Sigmoid colon (tissue), 7 donors: ENCODE measurements around the gene LRCH1. TPM values are rescaled to one million over a fixed set of nuclear protein-coding genes. Genes with fewer than 3 reads are reported as not detected.

ENCODE experiments used
- DNase-seq: peaks from one replicate; pipeline ENCODE4 v3.0.0-alpha.2; 2019
- H3K27ac ChIP-seq, 4 donors: fragments of 200-600 bp; sonication (generic); one replicate each; pipeline ENCODE4 v1.5.1; 2016 to 2019; ENCODE audit warnings: mild to moderate bottlenecking in 1 of 4
- H3K27me3 ChIP-seq, 3 donors: fragments of 200-600 bp; sonication (generic); one replicate each; pipeline ENCODE4 v1.5.1; 2019; ENCODE audit warnings: mild to moderate bottlenecking in 1 of 3
- H3K36me3 ChIP-seq, 4 donors: fragments of 200-600 bp; sonication (generic); one replicate each; pipeline ENCODE4 v1.5.1; 2016 to 2019
- H3K4me1 ChIP-seq, 4 donors: fragments of 200-600 bp; sonication (generic); one replicate each; pipeline ENCODE4 v1.5.1; 2017 to 2019
- H3K4me3 ChIP-seq, 4 donors: fragments of 200-600 bp; sonication (generic); one replicate each; pipeline ENCODE4 v1.5.1; 2017 to 2019; ENCODE audit warnings: mild to moderate bottlenecking in 2 of 4, moderate library complexity in 1 of 4
- H3K9me3 ChIP-seq, 4 donors: fragments of 200-600 bp in 3 of 4; sonication (generic) in 3 of 4; one replicate each; pipeline versions ENCODE4 v1.5.1 to v1.6.1; 2013 to 2019
- CTCF ChIP-seq, 4 experiments: fragments of 450-650 bp in 3 of 4; fragments of 200-600 bp in 1 of 4; IDR thresholded peaks; one replicate each; pipeline ENCODE4 v1.5.1; 2016 to 2019; ENCODE audit warnings: antibody characterized with exemption in 4 of 4, mild to moderate bottlenecking in 3 of 4, moderate library complexity in 2 of 4
- EP300 ChIP-seq, 4 donors: sonication (generic); formaldehyde crosslinking; IDR thresholded peaks; one replicate each; pipeline ENCODE4 v1.6.1; 2017; ENCODE audit warnings: antibody characterized with exemption in 4 of 4
- POLR2A ChIP-seq, 2 donors: fragments of 450-650 bp; IDR thresholded peaks; one replicate each; pipeline ENCODE4 v1.6.1; 2016; ENCODE audit warnings: antibody characterized with exemption in 2 of 2, mild to moderate bottlenecking in 2 of 2, moderate library complexity in 2 of 2
- POLR2AphosphoS5 ChIP-seq, 4 donors: sonication (generic); formaldehyde crosslinking; IDR thresholded peaks; one replicate each; pipeline ENCODE4 v1.6.1; 2017; ENCODE audit warnings: antibody characterized with exemption in 4 of 4
- WGBS, 2 donors: extraction: QIAGEN DNeasy Blood & Tissue Kit; methylation state at CpG; one replicate each; pipeline ENCODE4 v1.1.7; 2013; 5-methylcytosine and 5-hydroxymethylcytosine counted together
- intact Hi-C: fragments of 100-400 bp; cut with DNase I; formaldehyde crosslinking; loops from one replicate; pipeline ENCODE4 v1.15.1; 2023
- polyA plus RNA-seq, 3 donors: library from polyadenylated mRNA; stranded (reverse); fragments of 200-250 nt; gene quantifications; one replicate each; pipeline ENCODE4 v1.2.3, GENCODE V29; 2013
- total RNA-seq, 4 donors: library from RNA; depleted of rRNA; stranded (reverse); fragments of >200 nt; gene quantifications; one replicate each; pipeline ENCODE4 v1.1.0, GENCODE V29; 2016
- donor health status: healthy with polysubstance abuse.
- donor health status: Bipolar disorder and iron deficiency.
- donor health status: healthy.

LRCH1 gene
- total and polyA plus RNA-seq, 7 donors: 4.2 to 54.0 (median 32.4) TPM

DNA sequence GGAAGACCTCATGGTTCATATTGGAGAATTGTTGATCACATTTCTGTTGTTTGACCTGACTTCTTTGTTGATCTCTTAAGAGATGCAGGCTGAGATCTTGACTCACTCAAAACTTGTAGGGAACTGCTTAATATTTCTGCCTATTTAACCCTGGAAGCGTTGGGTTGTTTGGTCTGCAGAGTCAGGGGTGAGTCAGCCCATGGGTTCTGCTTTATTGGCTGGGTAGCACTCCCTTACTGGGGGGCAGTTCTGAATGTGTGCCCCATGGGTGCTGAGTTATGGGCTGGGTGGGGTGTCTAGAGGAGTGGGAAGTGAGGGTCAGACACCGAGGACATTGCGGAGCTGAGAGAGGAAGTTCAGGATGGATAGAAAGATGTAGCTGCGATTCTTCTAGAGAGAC is 87.9 kb downstream of the LRCH1 start:
- no peaks in the 10 kb centered on the region for H3K36me3 ChIP-seq
- intact Hi-C loops: no loop called here
- no peak for DNase-seq
- H3K9me3 ChIP-seq: no peaks in the 10 kb centered on the region
- no peak overlapping the region for H3K4me3 ChIP-seq
- H3K27ac ChIP-seq: peak overlapping the region; percentile 32 to 60 (median 49)
- 87 to 90% methylated on average over 4 of the region's 4 CpGs for WGBS, 2 donors
- TF ChIP-seq POLR2A (IDR thresholded peaks at IDR 0.05): no peak
- TF ChIP-seq POLR2AphosphoS5 (IDR thresholded peaks at IDR 0.05): no peak
- no peak for TF ChIP-seq CTCF (IDR thresholded peaks at IDR 0.05)
- no peak for TF ChIP-seq EP300 (IDR thresholded peaks at IDR 0.05)
- H3K4me1 ChIP-seq: peaks cover 0 to 73% (median 68%) of the 10 kb centered on the region in 4 donors
- no peaks in the 10 kb centered on the region for H3K27me3 ChIP-seq

- Histone ChIP-seq H3K27ac (peak overlapping the region; percentile 32 to 60 (median 49)), H3K36me3 (no peaks in the 10 kb centered on the region), H3K9me3 (no peaks in the 10 kb centered on the region), H3K4me1 (peaks cover 0 to 80% (median 73%) of the 10 kb centered on the region in 4 donors), H3K27me3 (no peaks in the 10 kb centered on the region), H3K4me3 (peak overlapping the region in 2 of 4 donors; percentile 11)
- 74 to 78% methylated on average over 13 of the region's 13 CpGs for WGBS, 2 donors
- peak in 1 of 4 donors; percentile 2 for TF ChIP-seq POLR2AphosphoS5 (IDR thresholded peaks at IDR 0.05)
- TF ChIP-seq CTCF (IDR thresholded peaks at IDR 0.05): no peak
- no peak for TF ChIP-seq POLR2A (IDR thresholded peaks at IDR 0.05)
- TF ChIP-seq EP300 (IDR thresholded peaks at IDR 0.05): no peak
- intact Hi-C loops: no loop called here
- DNase-seq: no peak
Measured at GRCh38 chr13:46641274-46642081, 88.5 kb downstream of the LRCH1 start.

DNA sequence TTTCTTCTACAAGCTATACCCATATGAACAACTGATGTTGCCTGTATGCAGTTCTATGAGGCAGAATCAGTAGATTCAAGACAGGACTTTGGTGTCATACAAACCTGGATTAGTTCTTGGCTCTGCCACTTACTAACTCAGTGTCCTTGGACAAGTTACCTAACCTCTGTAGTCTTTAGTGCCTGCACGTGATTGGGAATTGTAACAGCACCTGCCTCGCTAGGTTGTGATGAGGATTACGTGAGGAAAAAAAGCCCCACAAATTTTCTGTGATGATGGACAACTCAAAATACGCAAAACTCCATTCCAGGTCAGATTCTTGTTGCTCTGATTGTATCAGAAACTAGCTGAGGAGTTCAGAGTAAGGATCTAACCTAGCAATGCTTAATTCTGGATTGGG is 89.3 kb downstream of the LRCH1 start:
- WGBS, 2 donors: 91 to 96% methylated on average over 4 of the region's 4 CpGs

DNA sequence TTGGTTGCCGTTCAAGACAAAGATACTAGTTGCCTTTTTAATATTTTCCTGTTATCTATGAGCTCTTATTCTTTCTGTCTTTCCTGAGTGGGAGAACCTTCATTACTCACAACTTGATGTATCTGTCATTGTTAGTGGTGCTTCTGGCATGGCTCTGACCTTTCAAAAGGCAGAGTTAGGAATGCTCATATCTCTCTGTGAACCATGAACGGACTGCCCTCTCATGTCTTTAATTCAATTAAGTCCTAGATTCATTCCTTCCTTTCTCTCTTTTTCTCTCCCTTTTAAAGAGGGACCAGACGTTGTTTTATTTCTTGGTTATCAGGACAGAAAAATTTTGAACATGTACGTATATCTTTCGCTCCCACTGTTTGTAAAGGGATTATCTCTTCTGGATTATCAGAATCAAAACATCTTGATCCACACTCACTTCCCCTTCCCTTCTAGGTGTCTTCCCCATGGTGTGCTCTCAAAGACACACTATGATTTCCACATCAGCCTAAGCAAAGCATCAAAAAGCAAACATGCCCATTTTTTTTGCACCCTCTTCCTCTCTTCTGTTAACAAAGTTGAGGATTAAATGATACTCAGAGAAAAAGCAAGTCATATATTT is 90.3 kb downstream of the LRCH1 start:
- peak overlapping the region in 2 of 4 donors; percentile 35 to 55 for H3K27ac ChIP-seq
- 82 to 88% methylated on average over 5 of the region's 5 CpGs for WGBS, 2 donors
- intact Hi-C loops: no loop called here
- H3K36me3 ChIP-seq: no peaks in the 10 kb centered on the region
- H3K27me3 ChIP-seq: no peaks in the 10 kb centered on the region
- TF ChIP-seq CTCF (IDR thresholded peaks at IDR 0.05) (no peak), POLR2AphosphoS5 (IDR thresholded peaks at IDR 0.05) (no peak), POLR2A (IDR thresholded peaks at IDR 0.05) (no peak), EP300 (IDR thresholded peaks at IDR 0.05) (no peak)
- no peak overlapping the region for H3K4me3 ChIP-seq
- peaks cover 0 to 91% (median 85%) of the 10 kb centered on the region in 4 donors for H3K4me1 ChIP-seq
- DNase-seq: no peak
- no peaks in the 10 kb centered on the region for H3K9me3 ChIP-seq

More for the DNA sequence above, 89.3 kb downstream of the LRCH1 start:
- no peak overlapping the region for H3K4me3 ChIP-seq
- intact Hi-C loops: no loop called here
- H3K4me1 ChIP-seq: peaks cover 0 to 83% (median 76%) of the 10 kb centered on the region in 4 donors
- H3K27me3 ChIP-seq: no peaks in the 10 kb centered on the region
- no peak for DNase-seq
- H3K36me3 ChIP-seq: no peaks in the 10 kb centered on the region
- peak overlapping the region; percentile 32 to 60 (median 49) for H3K27ac ChIP-seq
- TF ChIP-seq CTCF (IDR thresholded peaks at IDR 0.05) (no peak), POLR2A (IDR thresholded peaks at IDR 0.05) (no peak), POLR2AphosphoS5 (IDR thresholded peaks at IDR 0.05) (no peak), EP300 (IDR thresholded peaks at IDR 0.05) (no peak)
- no peaks in the 10 kb centered on the region for H3K9me3 ChIP-seq
